ENCODE data around the gene SCRT2.

The SCRT2 gene

DNA sequence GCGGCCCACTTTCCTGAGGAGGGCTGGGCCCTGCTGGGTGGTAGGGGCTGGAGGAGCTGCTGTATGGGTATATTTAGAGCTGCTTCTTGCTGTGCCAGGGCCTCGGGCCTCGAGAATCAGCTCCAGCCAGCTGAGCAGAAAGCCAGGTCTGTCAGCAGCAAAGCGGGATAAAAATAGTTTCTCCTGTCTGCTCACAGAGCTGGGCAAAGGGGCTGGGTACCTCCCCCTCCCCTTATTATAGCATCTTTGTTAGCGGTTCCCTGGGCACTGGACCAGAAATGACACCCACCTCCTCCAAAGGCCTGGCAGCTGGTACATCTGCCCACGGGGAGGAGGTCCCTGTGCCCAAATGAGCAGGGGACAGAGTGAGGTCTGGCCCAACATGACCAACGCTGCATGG is 6.0 kb downstream of the SCRT2 start:
- DNase-seq: no peak

DNA sequence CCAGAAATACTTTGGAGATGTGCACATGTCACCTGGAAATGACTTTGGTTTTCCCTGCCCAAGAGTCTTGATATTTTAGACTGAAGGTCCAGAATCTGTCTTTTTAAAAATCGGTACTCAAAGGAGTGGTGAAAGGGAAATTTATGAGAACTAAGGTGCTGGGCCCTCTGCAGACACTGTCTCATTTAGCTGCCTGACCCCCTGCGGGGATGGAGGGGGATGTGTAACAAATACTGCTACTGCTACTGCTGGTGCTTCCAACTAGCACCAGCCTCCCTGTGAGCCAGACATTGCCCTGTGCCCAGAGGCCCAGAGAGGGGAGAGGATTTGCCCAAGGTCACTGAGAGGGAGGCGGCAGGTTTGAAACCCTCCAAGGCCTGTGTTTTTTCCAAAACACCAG is 7.0 kb downstream of the SCRT2 start:
- DNase-seq: no peak

DNA sequence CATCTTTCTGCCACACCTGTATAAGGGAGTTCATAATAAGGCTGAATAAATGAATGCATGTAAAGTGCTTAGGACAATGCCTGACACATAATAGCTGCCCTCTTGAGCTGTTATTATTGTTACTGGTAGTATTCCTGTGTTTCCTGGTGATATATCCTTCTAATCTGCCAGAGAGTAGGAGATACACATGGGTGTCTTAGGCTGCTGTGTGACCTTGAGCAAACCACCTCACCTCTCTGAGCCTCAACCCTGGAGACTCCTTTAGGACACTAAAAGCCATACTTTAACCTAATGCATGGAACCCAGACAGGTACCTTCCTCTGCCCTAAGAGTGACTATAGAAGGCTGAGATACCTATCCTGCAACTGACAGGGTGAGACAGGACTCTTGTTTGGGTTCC is 7.6 kb downstream of the SCRT2 start:
- no peak for DNase-seq

DNA sequence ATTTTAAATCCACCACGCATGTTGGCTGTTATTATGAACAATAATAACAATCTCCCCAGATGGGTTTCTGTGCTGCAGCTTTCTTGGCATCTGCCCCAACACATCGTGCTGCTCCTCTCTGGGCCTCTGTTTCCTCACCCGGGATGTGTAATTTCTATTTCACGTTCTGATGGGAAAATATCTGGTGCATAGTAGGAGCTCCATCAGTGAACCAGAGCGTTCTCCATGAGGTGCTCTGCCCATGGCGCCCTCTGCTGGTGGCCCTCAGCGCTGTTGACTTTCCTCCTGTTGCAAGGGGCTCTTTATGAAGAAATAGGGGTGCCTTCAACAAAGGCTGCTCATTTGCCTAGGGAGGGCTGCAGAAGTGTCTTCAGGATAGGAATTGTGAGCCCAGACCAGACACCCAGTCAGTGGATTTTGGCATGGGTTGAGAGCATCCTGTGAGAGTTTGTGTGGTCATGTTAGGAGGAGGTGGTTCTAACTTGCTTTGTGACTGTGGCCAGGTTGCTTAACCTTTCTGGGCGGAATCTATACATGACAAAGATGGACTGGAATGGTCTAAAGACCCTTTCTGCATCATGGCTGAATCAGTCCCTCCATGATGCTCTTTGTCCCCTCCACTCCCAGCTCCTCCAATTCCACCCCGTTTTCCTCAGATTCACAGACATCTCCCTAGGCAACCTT is 8.1 kb downstream of the SCRT2 start:
- peak; percentile 16 for DNase-seq

DNA sequence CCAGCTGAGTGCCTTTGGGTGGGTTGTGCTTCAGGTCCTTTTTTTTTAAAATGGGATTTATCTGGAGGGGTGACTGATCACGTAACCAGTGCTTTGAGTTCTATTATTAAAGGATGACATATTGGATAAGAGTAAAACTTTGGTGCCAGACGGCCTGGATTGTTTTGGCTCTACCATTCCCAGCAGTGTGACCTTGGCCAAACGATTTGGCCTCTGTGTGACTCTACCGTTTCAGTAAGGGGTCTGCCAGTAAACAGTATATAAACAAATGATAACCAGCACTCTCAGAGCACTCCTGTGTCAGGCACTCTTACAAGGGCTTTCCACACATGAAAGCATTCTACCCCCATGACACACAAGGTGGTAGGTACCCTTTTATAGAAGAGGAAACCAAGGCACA is 8.7 kb downstream of the SCRT2 start:
- no peak for DNase-seq

DNA sequence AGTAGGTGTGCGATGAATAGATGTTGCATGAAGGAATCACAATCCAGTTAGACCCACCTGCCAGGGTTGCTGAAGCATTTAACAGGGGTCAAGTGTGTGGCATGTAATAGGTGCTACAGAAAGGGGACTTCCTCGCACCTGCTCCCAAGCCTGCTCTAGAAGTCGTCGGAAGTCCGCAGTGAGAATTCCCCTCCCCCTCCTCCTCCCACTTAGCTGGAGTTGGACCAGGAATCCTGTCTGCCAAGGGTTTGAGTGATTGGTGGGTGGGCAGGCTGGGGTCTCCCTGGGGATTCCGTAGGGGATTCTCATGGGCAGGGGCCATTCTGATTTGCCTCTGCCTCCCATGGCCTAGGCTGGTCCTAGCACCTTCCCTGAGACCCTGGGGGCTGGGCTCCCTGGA is 10.3 kb downstream of the SCRT2 start:
- DNase-seq: no peak

DNA sequence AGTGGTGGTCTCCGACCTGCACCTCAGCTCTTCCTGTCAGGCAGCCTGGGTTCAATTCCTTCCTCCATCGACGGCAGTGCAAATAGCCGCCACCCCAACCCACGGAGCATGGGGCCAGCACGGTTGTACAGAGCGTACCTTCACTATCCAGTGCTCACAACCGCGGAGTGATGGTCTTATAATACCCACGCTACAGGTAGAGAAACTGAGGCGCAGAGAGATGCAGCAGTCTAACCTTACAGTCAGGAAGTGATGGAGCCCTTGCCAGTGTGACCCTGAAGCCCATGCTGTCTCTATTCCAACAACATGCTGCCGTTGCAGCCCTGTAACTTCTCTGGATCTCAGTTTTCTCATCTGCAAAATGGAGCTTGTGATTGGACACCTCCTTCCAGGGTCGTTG is 11.0 kb downstream of the SCRT2 start:
- no peak for DNase-seq

DNA sequence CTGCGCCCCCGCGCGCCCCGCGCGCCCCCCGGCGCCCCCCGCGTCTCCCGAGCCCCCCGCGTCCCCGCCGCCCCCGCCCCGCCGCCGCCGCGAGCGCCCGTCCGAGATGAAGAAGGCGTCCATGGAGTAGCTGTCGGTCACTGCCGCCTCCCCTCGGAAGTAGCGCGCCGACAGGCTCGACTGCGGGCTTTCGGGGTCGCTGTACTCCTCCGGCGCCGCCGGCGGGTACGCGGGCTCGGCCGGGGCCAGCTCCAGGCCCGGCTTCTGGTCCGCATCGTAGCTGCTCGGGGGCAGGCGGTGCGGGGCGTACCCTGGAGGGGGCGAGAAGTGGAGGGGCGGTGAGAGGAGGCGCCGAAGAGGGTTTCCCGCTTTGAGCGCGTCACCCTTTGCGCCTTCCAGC is 11.5 kb downstream of the SCRT2 start:
- DNase-seq: no peak

DNA sequence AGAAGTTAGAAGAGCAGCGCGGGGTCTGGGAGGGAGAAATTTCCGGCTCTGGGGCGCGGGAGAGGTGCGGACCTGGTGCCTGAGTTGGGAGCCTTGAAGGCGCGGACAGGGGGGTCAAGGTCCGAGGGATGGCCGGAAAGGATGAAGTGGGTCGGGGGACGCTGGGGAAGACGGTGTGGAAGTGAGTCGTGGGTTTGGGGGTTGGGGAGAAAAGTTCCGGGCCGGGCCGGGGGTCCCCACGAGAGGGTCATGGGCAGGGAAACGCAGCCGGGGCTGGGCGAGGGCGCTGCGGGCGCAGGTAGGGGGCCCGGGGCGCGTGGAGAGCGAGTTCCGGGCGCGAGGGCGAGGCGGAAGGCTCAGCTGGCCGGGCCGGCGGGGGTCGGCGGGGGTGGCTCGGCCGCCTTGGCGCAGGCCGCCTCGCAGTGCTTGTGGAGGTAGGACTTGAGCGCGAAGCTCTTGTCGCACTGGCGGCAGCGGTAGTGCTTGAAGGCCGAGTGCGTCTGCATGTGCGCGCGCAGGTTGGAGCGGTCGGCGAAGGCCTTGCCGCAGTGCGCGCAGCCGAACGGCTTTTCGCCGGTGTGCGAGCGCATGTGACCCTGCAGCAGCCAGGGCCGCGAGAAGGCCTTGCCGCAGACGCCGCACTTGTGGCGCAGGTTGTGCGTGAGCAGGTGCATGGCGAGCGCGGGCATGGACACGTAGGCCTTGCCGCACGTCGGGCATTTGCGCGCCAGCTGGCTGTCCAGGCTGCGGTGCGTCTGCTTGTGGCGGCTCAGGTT is 12.1 kb downstream of the SCRT2 start:
- DNase-seq: no peak

DNA sequence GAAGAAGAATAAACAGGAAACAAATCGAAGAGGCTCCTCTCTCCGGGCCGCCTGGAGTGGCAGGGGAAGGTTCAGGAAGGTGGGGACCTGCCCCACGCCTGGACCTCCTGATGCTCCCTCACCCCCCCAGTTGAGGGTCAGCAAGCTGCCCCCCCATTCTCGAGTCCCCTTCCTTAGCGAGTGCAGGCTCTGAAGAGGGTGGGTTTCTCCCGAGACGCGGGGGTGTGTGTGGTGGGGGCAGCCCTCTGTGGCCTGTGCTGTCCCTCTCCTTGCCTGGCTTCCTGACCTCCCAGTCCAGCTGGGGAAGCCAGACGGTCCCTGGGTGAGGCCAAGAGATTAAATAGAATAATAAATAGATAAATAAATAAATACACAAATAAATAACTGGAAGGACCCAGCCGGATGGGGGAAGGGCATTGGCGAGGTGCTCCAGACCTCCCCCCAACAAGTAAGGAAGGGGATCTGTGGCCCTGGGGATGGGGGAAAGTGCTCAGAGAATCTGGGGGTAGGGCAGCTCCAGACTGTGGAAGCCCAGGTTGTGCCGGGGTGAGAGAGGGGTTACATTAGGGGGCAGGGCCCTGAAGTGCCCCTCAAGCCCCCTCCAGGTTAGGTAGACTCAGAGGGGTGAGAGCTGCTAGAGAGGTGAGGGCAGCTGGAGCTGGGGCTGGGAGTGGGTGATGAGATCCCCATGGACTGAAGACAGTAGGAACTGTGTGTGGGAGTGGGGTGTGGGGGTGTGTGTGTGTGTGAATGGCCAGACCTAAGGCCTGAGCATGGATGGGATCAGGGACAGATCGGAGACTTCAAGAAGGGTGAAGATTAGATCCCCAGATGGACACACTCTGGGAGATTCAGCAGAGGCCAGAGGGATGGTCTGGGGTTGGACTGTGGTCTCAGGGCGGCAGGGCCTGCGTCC is 13.1 kb downstream of the SCRT2 start:
- DNase-seq: no peak

DNA sequence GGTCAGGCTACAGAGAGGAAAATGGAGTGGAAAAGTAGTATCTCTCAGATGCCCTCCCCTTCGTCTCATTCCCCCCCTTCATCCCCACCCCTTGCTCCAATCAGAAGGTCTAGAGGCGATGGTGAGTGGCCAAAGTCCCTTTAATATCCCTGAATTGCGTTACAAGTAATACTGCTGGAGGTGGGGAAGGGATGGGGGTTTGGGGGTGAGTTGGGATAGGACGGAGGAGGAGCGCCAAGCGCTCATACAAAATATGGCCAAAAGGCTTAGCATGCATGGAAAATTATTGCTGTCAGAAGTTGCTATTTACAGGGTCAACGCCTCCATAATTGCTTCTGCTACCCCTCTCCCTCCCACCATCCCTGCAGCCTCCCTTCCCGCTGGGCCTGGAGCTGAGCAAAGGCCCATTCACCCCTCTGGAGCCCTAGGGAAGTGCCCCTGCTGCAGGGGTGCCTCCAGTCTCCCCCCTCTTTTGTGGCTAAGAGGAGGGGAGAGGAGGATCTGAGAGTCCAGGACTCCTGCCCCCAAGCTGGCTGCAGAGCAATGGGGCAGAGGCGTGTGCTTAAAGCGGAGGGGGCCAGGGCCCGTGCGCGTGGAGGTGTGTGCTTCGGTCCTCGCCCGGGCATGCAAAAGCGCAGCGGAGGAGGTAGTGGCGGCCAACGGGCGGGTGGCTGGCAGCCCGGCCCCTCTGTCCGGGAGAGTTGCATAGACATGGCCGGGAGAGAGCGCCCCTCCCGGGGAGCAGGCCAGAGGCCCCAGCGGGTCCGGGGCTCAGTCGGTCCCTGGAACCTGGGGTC is 13.9 kb downstream of the SCRT2 start:
- no peak for DNase-seq

DNA sequence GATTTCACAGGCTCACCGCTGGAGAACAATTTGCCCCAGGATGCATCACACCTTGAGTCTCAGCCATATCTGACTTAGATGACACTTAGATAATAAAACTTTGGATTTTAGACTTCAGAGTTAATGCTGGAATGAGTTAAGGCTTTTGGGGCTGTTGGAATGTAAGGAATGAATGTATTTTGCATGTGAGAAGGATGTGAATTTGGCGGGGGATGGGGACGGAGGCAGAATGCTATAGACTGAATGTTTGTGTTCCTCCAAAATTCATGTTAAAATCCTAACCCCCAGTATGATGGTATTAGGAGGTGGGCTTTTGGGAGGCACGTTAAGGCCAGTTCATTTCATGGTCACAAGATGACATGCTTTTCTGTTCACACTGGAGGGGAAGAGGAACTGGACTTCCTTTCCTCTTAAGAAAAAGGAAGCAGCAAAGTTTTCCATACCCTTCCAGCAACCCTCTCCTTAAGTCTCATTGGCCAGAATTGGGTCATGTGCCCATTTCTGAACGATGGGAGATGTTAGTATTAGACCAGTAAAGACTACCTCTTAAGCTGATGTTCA is 16.8 kb downstream of the SCRT2 start:
- peak; percentile 51 for DNase-seq

DNA sequence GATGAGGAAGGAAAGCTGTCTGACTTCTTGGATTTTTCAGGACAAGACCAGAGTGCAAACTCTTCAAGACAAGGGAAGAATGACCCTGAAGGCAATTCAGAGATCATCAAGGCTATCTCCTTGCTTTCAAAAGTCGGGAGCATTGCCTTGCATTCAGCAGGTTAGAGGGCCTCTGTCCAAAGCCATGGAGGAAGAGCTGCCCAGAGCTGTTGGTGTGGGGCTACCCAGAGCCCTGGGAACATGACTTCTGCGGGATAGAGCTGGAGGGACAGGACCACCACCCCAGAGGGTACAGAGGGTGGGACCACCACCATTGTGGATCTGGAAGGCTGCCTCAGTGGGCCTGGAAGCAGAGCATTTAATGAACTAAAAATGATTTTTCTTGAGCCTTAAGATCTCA is 17.4 kb downstream of the SCRT2 start:
- DNase-seq: no peak

DNA sequence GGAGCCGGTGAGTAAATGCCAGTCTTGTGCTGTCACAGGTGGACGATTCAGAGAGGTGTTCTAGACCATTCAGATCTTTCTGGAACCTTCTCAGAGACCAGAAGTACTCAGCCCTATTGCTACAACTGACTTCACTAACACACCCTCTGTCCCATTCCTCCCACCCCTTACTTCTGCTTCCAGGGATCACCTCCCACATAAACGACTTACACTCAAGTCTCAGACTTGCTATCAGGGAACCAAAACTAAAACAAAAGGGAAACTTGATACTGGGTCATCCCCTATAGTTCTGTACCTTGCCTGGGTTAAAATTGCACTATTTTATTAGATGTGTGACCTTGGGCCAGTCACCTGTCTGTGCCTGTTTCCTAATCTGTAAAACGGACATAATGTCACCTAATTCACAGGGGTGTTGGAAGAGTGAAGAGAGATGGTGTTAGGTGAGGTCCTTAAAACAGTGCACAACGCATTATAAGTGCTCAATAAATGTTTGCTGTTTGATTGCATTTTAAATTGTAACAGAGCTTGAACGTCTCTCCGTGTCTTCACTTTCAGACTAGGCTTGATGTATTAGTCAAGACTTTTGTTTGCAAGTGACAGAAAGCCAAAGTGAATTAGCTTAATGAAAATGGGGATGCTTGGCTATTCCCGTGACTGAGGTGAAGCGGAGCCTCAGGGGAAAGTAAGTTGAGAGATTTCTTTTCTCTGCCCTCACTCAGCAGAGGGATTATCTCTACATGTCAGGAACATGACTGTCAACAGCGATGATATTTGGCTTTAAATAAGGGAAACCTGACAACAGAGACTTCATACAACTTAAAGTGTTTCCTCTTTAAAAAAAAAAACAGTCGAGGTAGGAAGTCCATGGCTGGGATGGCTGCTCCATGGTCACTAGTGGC is 19.6 kb downstream of the SCRT2 start:
- no peak for DNase-seq

DNA sequence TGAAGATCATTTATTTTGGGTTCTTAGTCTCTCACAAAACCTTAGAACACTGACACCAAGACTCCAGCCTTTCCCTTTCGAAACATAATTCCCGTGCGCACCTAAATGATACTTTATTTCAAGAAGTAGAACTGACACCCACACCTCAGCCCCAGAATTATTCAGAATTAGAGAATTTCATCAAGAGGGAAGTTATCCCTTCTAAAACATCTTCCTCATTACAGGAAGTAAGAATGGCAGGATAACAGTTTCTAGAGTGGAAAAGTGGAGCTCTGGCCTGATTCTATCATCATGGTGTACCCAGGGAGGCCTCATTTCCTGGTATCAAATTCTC is 21.2 kb downstream of the SCRT2 start:
- DNase-seq: no peak

DNA sequence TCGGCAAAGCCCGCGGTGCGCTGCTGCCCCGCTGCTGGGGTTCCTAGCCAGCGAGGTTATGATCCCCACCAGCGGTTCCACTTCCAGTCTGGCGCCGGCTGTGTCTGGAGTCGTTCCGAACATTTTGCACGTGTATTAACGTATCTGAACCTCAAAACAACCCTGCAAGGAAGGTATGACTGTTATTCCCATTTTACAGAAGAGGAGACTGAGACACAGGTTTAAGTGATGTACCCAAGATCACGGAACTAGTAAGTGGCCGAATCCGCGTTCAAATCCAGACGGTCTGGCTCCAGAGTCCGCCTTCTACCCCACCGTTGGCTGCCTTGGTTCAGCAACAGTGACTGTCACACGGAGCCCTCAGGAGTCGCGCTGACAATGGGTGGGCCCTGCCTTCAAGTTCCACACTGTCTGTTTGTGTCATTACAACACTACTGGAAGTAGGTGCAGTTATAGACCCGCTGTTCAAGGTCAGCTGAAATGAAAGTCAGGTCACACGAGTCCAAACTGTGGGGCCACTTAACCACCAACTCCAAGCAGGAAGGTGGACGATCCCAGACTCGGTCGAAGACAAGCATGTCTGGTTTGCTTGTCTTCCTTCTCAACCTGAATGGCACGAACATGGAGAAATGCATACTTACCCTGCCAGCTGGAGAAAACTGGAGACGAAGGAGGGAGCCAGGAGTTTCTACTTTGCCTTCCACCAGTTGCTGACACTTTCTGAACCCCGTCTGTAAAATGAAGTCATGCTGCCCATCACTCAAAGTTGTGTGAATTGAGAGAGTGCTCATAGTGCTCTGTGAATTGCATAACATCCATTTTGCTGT is 21.8 kb downstream of the SCRT2 start:
- no peak for DNase-seq

DNA sequence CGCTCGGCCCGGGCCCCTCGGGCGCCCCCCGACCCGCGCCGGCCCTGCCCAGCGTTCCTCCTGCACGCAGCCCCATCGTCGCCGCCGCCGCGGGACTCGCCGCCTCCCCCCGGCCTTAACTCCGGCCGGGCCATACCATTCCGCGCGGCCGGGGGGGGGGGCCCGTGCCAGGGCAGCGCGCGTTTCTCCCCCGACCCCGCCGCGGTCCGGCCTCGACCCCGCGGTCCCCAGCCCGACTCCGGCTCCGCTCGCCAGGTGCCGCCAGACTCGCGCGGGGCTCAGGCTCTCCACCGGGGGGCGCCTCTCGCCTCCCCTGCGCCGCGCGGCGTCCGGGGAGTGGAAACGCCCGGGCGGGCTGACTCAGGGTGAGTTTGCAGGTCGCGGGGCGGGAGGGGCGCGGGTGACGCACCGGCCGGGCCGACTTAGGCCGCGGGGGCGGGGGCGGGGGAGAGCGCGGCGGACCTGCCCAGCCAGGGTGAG is 22.5 kb downstream of the SCRT2 start, which contains the start of gene SRXN1:
TSS of gene SRXN1 (minus strand) at position 91 of the 480 bp plus-strand sequence. CDS start at position 76, 15 bp downstream.
- peak; percentile 90 for DNase-seq

DNA sequence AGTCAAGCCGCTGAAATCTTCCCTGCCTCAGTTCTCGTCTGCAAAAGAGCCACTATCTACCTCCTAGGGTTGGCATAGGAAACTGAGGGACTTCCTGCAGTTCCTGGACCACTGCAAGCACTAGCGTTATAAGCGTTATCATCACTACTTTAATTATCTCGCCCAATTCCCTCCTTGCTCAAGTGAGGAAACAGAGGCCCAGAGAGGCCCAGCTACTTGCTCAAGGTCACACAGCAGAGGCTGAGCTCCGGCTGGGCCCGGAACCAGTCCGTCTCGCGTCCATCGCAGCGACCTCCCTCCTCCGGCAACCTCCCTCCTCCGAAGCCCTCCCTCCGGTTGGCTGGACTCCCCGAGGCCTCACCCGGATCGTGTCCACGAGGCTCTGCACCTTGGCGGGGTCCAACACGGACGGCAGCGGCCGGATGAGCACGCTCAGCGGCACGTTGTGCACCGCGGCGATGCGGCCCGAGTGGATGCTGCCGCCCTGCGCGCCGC is 22.9 kb downstream of the SCRT2 start:
- peak; percentile 17 for DNase-seq

DNA sequence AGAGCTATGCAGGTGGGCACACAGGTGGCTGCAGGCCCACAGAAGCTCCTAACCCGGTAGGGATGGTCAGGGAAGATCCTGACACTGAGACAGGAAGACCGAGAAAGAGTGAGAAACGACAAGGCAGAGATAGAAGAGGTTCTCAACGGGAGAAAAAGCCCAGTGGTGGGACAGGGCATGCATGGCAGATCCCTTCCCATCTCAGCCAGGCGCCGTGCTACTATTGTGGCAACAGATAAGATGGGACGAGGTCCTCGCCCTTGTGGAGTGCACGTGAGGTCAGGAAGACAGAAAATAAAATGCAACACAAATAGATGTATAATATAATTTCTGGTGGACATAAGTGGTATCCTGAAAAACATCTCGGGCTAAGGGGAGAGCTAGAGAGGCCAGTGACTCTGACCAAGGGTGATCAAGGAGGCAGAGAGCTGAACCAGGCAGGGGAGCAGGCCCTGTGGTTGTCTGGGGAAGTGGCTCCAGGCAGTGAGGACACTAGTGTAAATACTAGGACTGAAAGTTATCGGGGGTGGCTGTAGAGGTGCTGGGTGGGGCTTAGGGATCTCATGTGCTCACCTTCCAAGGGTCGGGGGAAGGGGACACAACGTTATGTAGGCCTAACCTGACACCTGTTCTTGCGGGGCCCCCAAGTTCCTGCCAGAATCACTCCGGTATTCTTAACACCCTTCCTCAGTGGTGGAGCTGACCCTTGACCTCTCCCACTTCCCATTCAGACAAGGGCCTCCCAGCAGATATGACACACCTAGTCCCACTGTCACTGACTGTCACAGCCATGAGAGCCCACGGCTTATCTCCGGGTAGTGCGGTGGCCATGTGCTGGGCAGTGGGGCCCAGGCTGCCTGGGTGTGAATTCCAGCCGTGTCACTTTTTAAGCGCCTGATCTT is 23.6 kb downstream of the SCRT2 start:
- no peak for DNase-seq
